Esophagus squamous epithelium (tissue), 4 donors: ENCODE results near the gene SERPING1.

ENCODE experiments used
- POLR2A ChIP-seq, 4 donors: fragments of 450-650 bp; IDR thresholded peaks; one replicate each; pipeline ENCODE4 v1.6.1; 2017; ENCODE audit warnings: antibody characterized with exemption in 4 of 4, mild to moderate bottlenecking in 4 of 4, moderate library complexity in 3 of 4
- TF ChIP-seq, protein P1 (sequence below), 6 experiments: fragments of 450-650 bp in 4 of 6; fragments of 200-600 bp in 2 of 6; sonication (generic) in 2 of 6; IDR thresholded peaks; one replicate each; pipeline ENCODE4 v1.5.1; 2016 to 2019; ENCODE audit warnings: antibody characterized with exemption in 6 of 6, mild to moderate bottlenecking in 4 of 6, moderate library complexity in 4 of 6

DNA sequence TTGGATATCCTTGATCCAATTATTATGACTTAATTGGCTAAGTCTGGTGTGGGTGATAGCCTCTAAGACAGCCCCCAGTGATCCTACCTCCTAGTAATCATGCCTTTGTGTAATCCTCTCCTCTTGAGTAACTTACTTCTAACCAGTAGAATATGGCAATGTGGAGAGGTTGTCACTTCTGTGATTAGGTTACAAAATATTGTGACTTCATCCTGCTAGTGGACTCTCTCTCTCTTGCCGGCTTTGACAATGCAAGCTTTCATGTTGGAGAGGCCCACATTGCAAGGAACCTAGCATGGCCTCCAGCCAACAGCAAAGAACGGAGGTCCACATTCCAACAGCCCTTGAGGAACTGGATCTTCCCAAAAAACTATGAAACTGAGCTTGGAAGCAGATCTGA lies 32.7 kb downstream of the SERPING1 start:
- TF ChIP-seq POLR2A (IDR thresholded peaks at IDR 0.05): no peak
- TF ChIP-seq, protein P1, sequence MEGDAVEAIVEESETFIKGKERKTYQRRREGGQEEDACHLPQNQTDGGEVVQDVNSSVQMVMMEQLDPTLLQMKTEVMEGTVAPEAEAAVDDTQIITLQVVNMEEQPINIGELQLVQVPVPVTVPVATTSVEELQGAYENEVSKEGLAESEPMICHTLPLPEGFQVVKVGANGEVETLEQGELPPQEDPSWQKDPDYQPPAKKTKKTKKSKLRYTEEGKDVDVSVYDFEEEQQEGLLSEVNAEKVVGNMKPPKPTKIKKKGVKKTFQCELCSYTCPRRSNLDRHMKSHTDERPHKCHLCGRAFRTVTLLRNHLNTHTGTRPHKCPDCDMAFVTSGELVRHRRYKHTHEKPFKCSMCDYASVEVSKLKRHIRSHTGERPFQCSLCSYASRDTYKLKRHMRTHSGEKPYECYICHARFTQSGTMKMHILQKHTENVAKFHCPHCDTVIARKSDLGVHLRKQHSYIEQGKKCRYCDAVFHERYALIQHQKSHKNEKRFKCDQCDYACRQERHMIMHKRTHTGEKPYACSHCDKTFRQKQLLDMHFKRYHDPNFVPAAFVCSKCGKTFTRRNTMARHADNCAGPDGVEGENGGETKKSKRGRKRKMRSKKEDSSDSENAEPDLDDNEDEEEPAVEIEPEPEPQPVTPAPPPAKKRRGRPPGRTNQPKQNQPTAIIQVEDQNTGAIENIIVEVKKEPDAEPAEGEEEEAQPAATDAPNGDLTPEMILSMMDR (IDR thresholded peaks at IDR 0.05): no peak
